ENCODE data around the gene FRMD5.

DNA sequence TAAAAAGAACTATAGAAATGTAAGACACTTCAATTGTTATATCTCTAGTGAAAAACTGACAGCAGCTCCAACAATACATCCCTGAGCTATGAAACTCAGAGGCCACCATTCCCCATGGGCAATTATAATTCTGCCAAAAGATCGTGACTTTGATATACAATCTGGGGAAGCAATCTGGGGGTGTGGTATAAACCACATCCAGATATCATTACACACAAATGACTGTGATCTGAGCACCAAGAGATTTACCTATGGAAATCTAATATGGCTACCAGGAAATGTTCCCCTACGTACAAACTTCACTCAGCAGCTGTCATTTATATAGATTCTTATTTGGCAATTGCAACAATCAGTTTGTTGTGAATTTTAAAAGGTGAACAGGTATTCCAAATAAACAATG, 110.3 kb downstream of the FRMD5 start:
- TF ChIP-seq, protein P1, sequence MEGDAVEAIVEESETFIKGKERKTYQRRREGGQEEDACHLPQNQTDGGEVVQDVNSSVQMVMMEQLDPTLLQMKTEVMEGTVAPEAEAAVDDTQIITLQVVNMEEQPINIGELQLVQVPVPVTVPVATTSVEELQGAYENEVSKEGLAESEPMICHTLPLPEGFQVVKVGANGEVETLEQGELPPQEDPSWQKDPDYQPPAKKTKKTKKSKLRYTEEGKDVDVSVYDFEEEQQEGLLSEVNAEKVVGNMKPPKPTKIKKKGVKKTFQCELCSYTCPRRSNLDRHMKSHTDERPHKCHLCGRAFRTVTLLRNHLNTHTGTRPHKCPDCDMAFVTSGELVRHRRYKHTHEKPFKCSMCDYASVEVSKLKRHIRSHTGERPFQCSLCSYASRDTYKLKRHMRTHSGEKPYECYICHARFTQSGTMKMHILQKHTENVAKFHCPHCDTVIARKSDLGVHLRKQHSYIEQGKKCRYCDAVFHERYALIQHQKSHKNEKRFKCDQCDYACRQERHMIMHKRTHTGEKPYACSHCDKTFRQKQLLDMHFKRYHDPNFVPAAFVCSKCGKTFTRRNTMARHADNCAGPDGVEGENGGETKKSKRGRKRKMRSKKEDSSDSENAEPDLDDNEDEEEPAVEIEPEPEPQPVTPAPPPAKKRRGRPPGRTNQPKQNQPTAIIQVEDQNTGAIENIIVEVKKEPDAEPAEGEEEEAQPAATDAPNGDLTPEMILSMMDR (IDR thresholded peaks at IDR 0.05; ENCODE audit: insufficient read depth, low read length, poor library complexity, severe bottlenecking) = no peak
- TF ChIP-seq EZH2phosphoT487 (conservative IDR thresholded peaks at IDR 0.05; ENCODE audit: low read length) = no peak
